Activated naive CD4-positive, alpha-beta T cell treated with anti-CD3 and anti-CD28 coated beads, Interleukin-2, amount 50 U/mL, for 24 hours (primary cell): ENCODE measurements around the gene RSPH1.
A peak's percentile ranks its signal among the peaks of the same experiment; 100 is the strongest.
"Not testable (repeated sequence)": the region's sequence is repeated elsewhere in the genome, so short reads cannot be mapped to it uniquely, and the experiment has no call there.

Experiments
- H3K27ac Mint-ChIP-seq: one replicate; pipeline ENCODE4 v1.8.0; 2021; ENCODE audit warnings: mild to moderate bottlenecking, mixed read lengths
- H3K27me3 Mint-ChIP-seq: one replicate; pipeline ENCODE4 v1.8.0; 2021; ENCODE audit warnings: mixed read lengths
- H3K36me3 Mint-ChIP-seq: one replicate; pipeline ENCODE4 v1.8.0; 2021; ENCODE audit warnings: mixed read lengths
- H3K4me1 Mint-ChIP-seq: one replicate; pipeline ENCODE4 v1.8.0; 2021; ENCODE audit warnings: mixed read lengths
- H3K4me3 Mint-ChIP-seq: one replicate; pipeline ENCODE4 v1.8.0; 2021; ENCODE audit warnings: mild to moderate bottlenecking, mixed read lengths
- H3K9me3 Mint-ChIP-seq: one replicate; pipeline ENCODE4 v1.8.0; 2021; ENCODE audit warnings: mixed read lengths

RSPH1 gene

GRCh38 chr21:42469726-42470125 lies 26.3 kb downstream of the RSPH1 start:
- not testable (repeated sequence) for H3K27ac Mint-ChIP-seq, H3K36me3 Mint-ChIP-seq, H3K4me3 Mint-ChIP-seq, H3K9me3 Mint-ChIP-seq, H3K27me3 Mint-ChIP-seq
- peaks cover 18% of the 10 kb centered on the region for H3K4me1 Mint-ChIP-seq

GRCh38 chr21:42469272-42469671 lies 26.8 kb downstream of the RSPH1 start:
- peaks cover 23% of the 10 kb centered on the region for H3K4me1 Mint-ChIP-seq
- no peaks in the 10 kb centered on the region for H3K27me3 Mint-ChIP-seq
- no peak overlapping the region for H3K4me3 Mint-ChIP-seq
- H3K9me3 Mint-ChIP-seq = no peaks in the 10 kb centered on the region
- no peaks in the 10 kb centered on the region for H3K36me3 Mint-ChIP-seq
- no peak overlapping the region for H3K27ac Mint-ChIP-seq

- H3K4me3 Mint-ChIP-seq = no peak overlapping the region
- H3K27ac Mint-ChIP-seq = no peak overlapping the region
- H3K4me1 Mint-ChIP-seq = peaks cover 29% of the 10 kb centered on the region
- no peaks in the 10 kb centered on the region for H3K9me3 Mint-ChIP-seq
- no peaks in the 10 kb centered on the region for H3K36me3 Mint-ChIP-seq
- no peaks in the 10 kb centered on the region for H3K27me3 Mint-ChIP-seq
Observed at GRCh38 chr21:42468491-42469131, 27.4 kb downstream of the RSPH1 start.

- Mint-ChIP-seq H3K36me3 (no peaks in the 10 kb centered on the region), H3K4me1 (peaks cover 41% of the 10 kb centered on the region), H3K27ac (no peak overlapping the region), H3K27me3 (no peaks in the 10 kb centered on the region), H3K4me3 (no peak overlapping the region), H3K9me3 (no peaks in the 10 kb centered on the region)
Observed at GRCh38 chr21:42467140-42467983, 28.7 kb downstream of the RSPH1 start.

- Mint-ChIP-seq H3K4me3 (no peak overlapping the region), H3K9me3 (no peaks in the 10 kb centered on the region), H3K4me1 (peaks cover 48% of the 10 kb centered on the region), H3K27me3 (no peaks in the 10 kb centered on the region), H3K36me3 (no peaks in the 10 kb centered on the region), H3K27ac (no peak overlapping the region)
Observed at GRCh38 chr21:42466700-42467099, 29.3 kb downstream of the RSPH1 start.

- H3K4me3 Mint-ChIP-seq = no peak overlapping the region
- no peaks in the 10 kb centered on the region for H3K27me3 Mint-ChIP-seq
- H3K9me3 Mint-ChIP-seq = no peaks in the 10 kb centered on the region
- peaks cover 57% of the 10 kb centered on the region for H3K4me1 Mint-ChIP-seq
- H3K36me3 Mint-ChIP-seq = no peaks in the 10 kb centered on the region
- no peak overlapping the region for H3K27ac Mint-ChIP-seq
Observed at GRCh38 chr21:42465803-42466127, 30.3 kb downstream of the RSPH1 start.

- Mint-ChIP-seq H3K27ac (peak overlapping the region; percentile 74), H3K27me3 (no peaks in the 10 kb centered on the region), H3K4me1 (peaks cover 63% of the 10 kb centered on the region), H3K4me3 (no peak overlapping the region), H3K36me3 (no peaks in the 10 kb centered on the region), H3K9me3 (no peaks in the 10 kb centered on the region)
Observed at GRCh38 chr21:42465008-42465802, 30.8 kb downstream of the RSPH1 start.

GRCh38 chr21:42463861-42464515 lies 32.0 kb downstream of the RSPH1 start:
- Mint-ChIP-seq H3K4me3 (peak overlapping the region; percentile 56), H3K4me1 (peaks cover 66% of the 10 kb centered on the region), H3K27me3 (no peaks in the 10 kb centered on the region), H3K9me3 (no peaks in the 10 kb centered on the region), H3K36me3 (no peaks in the 10 kb centered on the region), H3K27ac (peak overlapping the region; percentile 93)

GRCh38 chr21:42461881-42462877 lies 33.8 kb downstream of the RSPH1 start:
- Mint-ChIP-seq H3K27ac (peak overlapping the region; percentile 51), H3K4me3 (no peak overlapping the region), H3K27me3 (no peaks in the 10 kb centered on the region), H3K9me3 (no peaks in the 10 kb centered on the region), H3K4me1 (peaks cover 63% of the 10 kb centered on the region), H3K36me3 (no peaks in the 10 kb centered on the region)

- Mint-ChIP-seq H3K4me1 (peaks cover 70% of the 10 kb centered on the region), H3K27me3 (no peaks in the 10 kb centered on the region), H3K27ac (no peak overlapping the region), H3K4me3 (peak overlapping the region; percentile 52), H3K9me3 (no peaks in the 10 kb centered on the region), H3K36me3 (no peaks in the 10 kb centered on the region)
Observed at GRCh38 chr21:42461185-42461520, 34.9 kb downstream of the RSPH1 start.

- no peaks in the 10 kb centered on the region for H3K36me3 Mint-ChIP-seq
- no peaks in the 10 kb centered on the region for H3K27me3 Mint-ChIP-seq
- peak overlapping the region; percentile 52 for H3K4me3 Mint-ChIP-seq
- peak overlapping the region; percentile 86 for H3K27ac Mint-ChIP-seq
- H3K9me3 Mint-ChIP-seq = no peaks in the 10 kb centered on the region
- H3K4me1 Mint-ChIP-seq = peaks cover 72% of the 10 kb centered on the region
Observed at GRCh38 chr21:42460391-42461184, 35.4 kb downstream of the RSPH1 start.

GRCh38 chr21:42459546-42460215 lies 36.3 kb downstream of the RSPH1 start:
- Mint-ChIP-seq H3K36me3 (no peaks in the 10 kb centered on the region), H3K27ac (no peak overlapping the region), H3K4me3 (no peak overlapping the region), H3K9me3 (no peaks in the 10 kb centered on the region), H3K4me1 (peaks cover 67% of the 10 kb centered on the region), H3K27me3 (no peaks in the 10 kb centered on the region)

GRCh38 chr21:42459082-42459460 lies 37.0 kb downstream of the RSPH1 start:
- H3K4me3 Mint-ChIP-seq = no peak overlapping the region
- no peaks in the 10 kb centered on the region for H3K27me3 Mint-ChIP-seq
- no peaks in the 10 kb centered on the region for H3K9me3 Mint-ChIP-seq
- H3K27ac Mint-ChIP-seq = no peak overlapping the region
- peaks cover 61% of the 10 kb centered on the region for H3K4me1 Mint-ChIP-seq
- H3K36me3 Mint-ChIP-seq = no peaks in the 10 kb centered on the region

- H3K4me1 Mint-ChIP-seq = peaks cover 39% of the 10 kb centered on the region
- H3K9me3 Mint-ChIP-seq = no peaks in the 10 kb centered on the region
- H3K36me3 Mint-ChIP-seq = no peaks in the 10 kb centered on the region
- no peaks in the 10 kb centered on the region for H3K27me3 Mint-ChIP-seq
- no peak overlapping the region for H3K4me3 Mint-ChIP-seq
- no peak overlapping the region for H3K27ac Mint-ChIP-seq
Observed at GRCh38 chr21:42456457-42456856, 39.6 kb downstream of the RSPH1 start.
